Measurements from ENCODE around the gene BIN2. TPM values are rescaled to one million over a fixed set of nuclear protein-coding genes. Genes with fewer than 3 reads are reported as not detected.

Gene BIN2
- total RNA-seq, 2 donors from 2014 or later, result not detected

DNA sequence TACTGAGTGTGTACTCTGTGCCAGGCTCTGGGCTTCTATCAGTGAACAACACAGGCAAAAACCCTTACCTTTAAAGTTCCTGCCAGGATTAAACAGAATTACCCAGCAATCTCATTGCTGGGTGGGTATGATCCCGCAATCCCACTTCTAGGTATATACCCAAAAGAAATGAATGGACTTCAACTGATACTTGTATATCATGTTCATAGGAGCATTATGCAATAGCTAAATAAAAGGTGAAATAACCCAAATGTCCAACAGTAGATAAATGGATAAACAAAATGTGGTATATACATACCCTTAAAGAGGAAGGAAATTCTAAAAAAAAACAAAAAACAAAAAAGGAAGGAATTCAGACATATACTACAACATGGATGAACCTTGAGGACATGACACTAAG is 70.7 kb downstream of the BIN2 start:
- DNase-seq, result no peak
- H3K27ac Mint-ChIP-seq, result no peak overlapping the region
- H3K27me3 Mint-ChIP-seq (ENCODE audit: insufficient read depth), result no peaks in the 10 kb centered on the region
- no peak overlapping the region for H3K4me3 ChIP-seq (ENCODE audit: low read length)
- H3K36me3 ChIP-seq (ENCODE audit: control insufficient read depth, insufficient read depth, low read length), result peaks cover 6% of the 10 kb centered on the region
- peaks cover 15% of the 10 kb centered on the region for H3K4me1 Mint-ChIP-seq
- no peak overlapping the region for H3K27ac ChIP-seq (ENCODE audit: low read depth, low read length)
- H3K4me1 ChIP-seq (ENCODE audit: control insufficient read depth, insufficient read depth, low read length), result no peaks in the 10 kb centered on the region
- no peak overlapping the region for H3K9ac ChIP-seq (ENCODE audit: extremely low read depth, low read length, poor library complexity, severe bottlenecking)
- H3K4me3 Mint-ChIP-seq, result no peak overlapping the region
- no peaks in the 10 kb centered on the region for H3K9me3 Mint-ChIP-seq
- TF ChIP-seq, protein P1, sequence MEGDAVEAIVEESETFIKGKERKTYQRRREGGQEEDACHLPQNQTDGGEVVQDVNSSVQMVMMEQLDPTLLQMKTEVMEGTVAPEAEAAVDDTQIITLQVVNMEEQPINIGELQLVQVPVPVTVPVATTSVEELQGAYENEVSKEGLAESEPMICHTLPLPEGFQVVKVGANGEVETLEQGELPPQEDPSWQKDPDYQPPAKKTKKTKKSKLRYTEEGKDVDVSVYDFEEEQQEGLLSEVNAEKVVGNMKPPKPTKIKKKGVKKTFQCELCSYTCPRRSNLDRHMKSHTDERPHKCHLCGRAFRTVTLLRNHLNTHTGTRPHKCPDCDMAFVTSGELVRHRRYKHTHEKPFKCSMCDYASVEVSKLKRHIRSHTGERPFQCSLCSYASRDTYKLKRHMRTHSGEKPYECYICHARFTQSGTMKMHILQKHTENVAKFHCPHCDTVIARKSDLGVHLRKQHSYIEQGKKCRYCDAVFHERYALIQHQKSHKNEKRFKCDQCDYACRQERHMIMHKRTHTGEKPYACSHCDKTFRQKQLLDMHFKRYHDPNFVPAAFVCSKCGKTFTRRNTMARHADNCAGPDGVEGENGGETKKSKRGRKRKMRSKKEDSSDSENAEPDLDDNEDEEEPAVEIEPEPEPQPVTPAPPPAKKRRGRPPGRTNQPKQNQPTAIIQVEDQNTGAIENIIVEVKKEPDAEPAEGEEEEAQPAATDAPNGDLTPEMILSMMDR (conservative IDR thresholded peaks at IDR 0.05), result no peak
- 100% methylated on average over 1 of the region's 1 CpG; no CpG with 5 or more reads in 1 of the 2 experiments for WGBS, 2 experiments (ENCODE audit: insufficient coverage in 1 of 2, insufficient read length in 1 of 2)
- no peaks in the 10 kb centered on the region for H3K27me3 ChIP-seq (ENCODE audit: control insufficient read depth, insufficient read depth, low read length, poor library complexity, severe bottlenecking)
- no peaks in the 10 kb centered on the region for H3K9me3 ChIP-seq (ENCODE audit: control insufficient read depth, low read length)
- H3K36me3 Mint-ChIP-seq (ENCODE audit: low read depth), result peaks cover 39% of the 10 kb centered on the region

DNA sequence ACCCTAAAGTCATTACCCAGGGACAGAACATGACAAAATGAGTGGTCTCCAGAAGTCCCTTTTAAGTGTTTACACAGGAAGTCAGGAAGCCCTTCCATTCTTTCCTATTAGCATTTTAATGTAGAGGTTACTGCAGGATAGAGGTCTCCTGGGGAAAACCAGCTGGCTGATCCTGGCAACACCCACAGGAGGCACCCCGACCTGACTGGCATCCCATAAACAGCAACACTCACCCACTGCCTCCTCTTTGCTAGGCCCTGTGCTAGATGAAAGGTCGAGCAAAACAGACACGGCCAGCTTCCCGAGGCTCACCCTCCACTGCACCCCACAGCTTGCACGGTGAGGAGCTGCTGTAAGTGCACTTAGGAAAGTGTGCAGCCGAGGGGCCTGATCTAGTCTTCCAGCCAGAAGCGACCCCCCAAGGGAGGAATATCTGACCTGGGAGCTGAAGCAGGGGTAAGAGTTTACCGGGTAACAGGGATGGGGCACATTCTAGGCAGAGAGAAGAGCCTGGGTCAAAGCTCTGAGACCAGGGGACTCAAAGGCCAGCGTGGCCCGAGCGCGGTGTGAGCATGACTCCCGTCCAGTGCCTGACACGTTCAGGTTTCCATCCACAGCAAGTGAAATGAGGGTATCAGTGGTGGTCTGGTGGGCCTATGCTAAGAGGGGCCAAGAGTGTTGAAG is 76.3 kb downstream of the BIN2 start:
- no peaks in the 10 kb centered on the region for H3K27me3 Mint-ChIP-seq (ENCODE audit: insufficient read depth)
- WGBS, 2 experiments (ENCODE audit: insufficient coverage in 1 of 2, insufficient read length in 1 of 2), result 78 to 81% methylated on average over 12 to 14 of the region's 14 CpGs
- H3K36me3 Mint-ChIP-seq (ENCODE audit: low read depth), result peaks cover 47% of the 10 kb centered on the region
- H3K4me3 Mint-ChIP-seq, result no peak overlapping the region
- peaks cover 29% of the 10 kb centered on the region for H3K4me1 Mint-ChIP-seq
- Histone ChIP-seq H3K27ac (ENCODE audit: low read depth, low read length) (no peak overlapping the region), H3K4me1 (ENCODE audit: control insufficient read depth, insufficient read depth, low read length) (peaks cover 2% of the 10 kb centered on the region), H3K27me3 (ENCODE audit: control insufficient read depth, insufficient read depth, low read length, poor library complexity, severe bottlenecking) (no peaks in the 10 kb centered on the region), H3K9me3 (ENCODE audit: control insufficient read depth, low read length) (no peaks in the 10 kb centered on the region), H3K9ac (ENCODE audit: extremely low read depth, low read length, poor library complexity, severe bottlenecking) (no peak overlapping the region), H3K36me3 (ENCODE audit: control insufficient read depth, insufficient read depth, low read length) (peaks cover 41% of the 10 kb centered on the region), H3K4me3 (ENCODE audit: low read length) (no peak overlapping the region)
- peak overlapping the region; percentile 90 for H3K27ac Mint-ChIP-seq
- DNase-seq, result peak; percentile 67
- TF ChIP-seq, protein P1 (conservative IDR thresholded peaks at IDR 0.05), result no peak
- no peaks in the 10 kb centered on the region for H3K9me3 Mint-ChIP-seq

DNA sequence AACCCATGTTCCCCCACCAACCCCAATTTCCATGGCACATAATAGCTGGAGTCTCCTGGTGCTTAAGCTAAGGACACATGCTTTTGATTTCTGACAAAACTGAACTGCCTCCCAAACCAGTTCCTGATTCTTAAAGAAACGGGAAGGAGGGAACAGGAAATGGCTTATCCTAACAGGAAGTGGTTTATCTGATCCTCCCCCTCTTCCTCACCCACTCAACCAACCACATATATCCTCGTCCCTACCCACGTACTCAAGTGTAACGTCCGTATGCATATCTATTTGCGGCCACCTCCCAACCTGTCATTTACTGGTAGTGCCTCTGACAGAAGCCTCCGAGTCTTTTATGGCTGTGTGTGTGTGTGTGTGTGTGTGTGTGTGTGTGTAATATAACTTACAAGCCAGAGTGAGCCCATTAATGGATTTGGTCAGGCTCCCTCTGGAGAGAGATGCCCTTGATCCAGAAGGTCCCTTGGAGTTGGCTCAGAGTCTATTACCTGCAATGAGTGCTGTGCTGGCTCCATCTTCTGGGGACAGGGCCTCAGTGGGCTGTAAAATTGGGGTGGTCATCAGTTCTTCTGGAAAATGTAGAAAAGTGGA is 77.6 kb downstream of the BIN2 start:
- 90 to 92% methylated on average over 2 to 7 of the region's 7 CpGs for WGBS, 2 experiments (ENCODE audit: insufficient coverage in 1 of 2, insufficient read length in 1 of 2)
- Mint-ChIP-seq H3K4me1 (peaks cover 26% of the 10 kb centered on the region), H3K9me3 (no peaks in the 10 kb centered on the region), H3K27ac (peak overlapping the region; percentile 37), H3K36me3 (ENCODE audit: low read depth) (peaks cover 56% of the 10 kb centered on the region), H3K27me3 (ENCODE audit: insufficient read depth) (no peaks in the 10 kb centered on the region), H3K4me3 (no peak overlapping the region)
- Histone ChIP-seq H3K9me3 (ENCODE audit: control insufficient read depth, low read length) (no peaks in the 10 kb centered on the region), H3K9ac (ENCODE audit: extremely low read depth, low read length, poor library complexity, severe bottlenecking) (no peak overlapping the region), H3K4me1 (ENCODE audit: control insufficient read depth, insufficient read depth, low read length) (peaks cover 2% of the 10 kb centered on the region), H3K27ac (ENCODE audit: low read depth, low read length) (no peak overlapping the region), H3K27me3 (ENCODE audit: control insufficient read depth, insufficient read depth, low read length, poor library complexity, severe bottlenecking) (no peaks in the 10 kb centered on the region), H3K36me3 (ENCODE audit: control insufficient read depth, insufficient read depth, low read length) (peaks cover 53% of the 10 kb centered on the region), H3K4me3 (ENCODE audit: low read length) (no peak overlapping the region)
- TF ChIP-seq, protein P1 (conservative IDR thresholded peaks at IDR 0.05), result peak; percentile 28
- peak; percentile 55 for DNase-seq

All from endodermal cell (in vitro differentiated cells).